Measurements from ENCODE around the gene ADSS1. TPM values are rescaled to one million over a fixed set of nuclear protein-coding genes. Genes with fewer than 3 reads are reported as not detected.
"Not testable (repeated sequence)": the region's sequence is repeated elsewhere in the genome, so short reads cannot be mapped to it uniquely, and the experiment has no call there.

Gene ADSS1
- total RNA-seq, 1 experiment from 2014 or later = 0.57 TPM

DNA sequence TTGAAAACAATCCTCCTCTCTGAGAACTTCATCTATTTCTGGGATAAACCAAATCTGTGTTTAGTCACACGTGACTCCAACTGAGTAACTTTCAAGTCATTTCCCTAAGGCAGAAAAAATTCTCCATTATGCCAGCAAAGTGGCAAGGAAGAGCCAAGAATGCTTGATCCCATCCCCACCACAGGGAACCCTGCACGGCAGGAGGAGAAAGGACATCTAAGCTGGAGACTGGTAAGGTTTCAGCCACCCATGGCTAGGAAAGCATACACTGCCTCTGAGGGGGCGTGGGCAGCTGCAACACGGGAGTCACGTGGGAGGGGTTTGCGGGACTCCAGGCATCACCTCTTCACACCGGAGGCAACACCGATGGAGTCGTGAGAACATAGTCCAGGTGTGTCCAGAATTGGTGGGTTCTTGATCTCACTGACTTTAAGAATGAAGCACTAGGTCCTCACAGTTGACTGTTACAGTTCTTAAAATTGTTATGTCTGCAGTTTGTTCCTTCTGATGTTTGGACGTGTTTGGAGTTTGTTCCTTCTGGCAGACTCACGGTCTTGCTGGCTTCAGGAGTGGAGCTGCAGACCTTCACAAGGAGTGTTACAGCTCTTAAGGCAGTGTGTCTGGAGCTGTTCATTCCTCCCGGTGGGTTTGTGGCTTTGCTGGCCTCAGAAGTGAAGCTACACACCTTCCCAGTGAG, 26.2 kb downstream of the ADSS1 start:
- DNase-seq (ENCODE audit: low read depth) = no peak

DNA sequence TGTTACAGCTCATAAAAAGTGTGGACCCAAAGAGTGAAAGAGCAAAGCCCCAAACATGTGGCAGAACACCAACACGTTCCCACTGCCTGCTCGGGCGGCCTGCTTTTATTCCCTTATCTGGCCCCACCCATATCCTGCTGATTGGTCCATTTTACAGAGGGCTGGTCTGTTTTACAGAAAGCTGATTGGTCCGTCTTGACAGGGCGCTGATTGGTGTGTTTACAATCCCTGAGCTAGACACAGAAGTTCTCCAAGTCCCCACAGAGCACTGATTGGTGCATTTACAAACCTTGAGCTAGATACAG, 26.7 kb downstream of the ADSS1 start:
- not testable (repeated sequence) for DNase-seq (ENCODE audit: low read depth)

DNA sequence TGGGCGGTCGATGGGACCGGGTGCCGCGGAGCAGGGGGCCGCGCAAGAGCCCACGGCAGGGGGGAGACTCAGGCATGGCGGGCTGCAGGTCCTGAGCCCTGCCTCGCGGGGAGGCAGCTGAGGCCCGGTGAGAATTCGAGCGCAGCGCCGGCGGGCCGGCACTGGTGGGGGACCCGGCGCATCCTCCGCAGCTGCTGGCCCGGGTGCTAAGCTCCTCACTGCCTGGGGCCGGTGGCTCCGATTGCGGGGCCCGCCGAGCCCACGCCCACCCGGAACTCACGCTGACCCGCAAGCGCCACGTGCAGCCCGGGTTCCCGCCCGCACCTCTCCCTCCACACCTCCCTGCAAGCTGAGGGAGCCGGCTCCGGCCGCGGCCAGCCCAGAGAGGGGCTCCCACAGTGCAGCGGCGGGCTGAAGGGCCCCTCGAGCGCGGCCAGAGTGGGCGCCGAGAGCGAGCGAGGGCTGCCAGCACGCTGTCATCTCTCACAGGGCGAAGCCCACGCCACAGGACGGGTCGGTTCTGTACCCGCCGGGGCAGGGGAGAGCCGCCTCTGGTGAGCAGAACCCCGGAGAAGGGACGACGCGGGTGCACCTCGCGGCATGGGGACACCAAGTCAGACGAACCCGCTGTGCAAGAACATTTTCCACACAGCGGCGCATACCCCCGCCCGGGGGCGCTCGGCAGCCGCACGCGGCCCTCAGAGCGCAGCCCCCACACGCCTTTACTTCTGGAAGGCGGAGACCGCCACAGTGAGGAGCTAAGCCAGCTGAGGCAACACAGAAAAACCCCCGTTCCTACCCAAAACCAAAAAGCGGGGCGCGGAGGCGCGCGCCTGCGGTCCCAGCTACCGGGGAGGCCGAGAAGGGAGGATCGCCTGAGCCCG, 27.8 kb downstream of the ADSS1 start:
- DNase-seq (ENCODE audit: low read depth) = no peak

DNA sequence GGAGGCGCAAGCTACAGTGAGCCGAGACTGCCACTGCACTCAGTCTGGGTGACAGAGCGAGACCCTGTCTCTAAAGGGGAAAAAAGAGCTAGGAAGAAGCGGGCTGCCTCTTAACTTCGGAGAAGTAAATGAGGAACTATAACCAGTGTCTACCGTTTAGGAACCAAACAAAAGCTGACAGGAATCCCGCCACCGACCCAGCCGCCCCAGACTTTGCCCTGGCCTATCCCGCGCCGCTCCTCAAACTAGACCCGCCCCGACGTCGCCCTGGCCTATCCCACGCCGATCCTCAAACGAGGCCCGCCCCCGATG, 28.4 kb downstream of the ADSS1 start:
- DNase-seq (ENCODE audit: low read depth) = no peak

DNA sequence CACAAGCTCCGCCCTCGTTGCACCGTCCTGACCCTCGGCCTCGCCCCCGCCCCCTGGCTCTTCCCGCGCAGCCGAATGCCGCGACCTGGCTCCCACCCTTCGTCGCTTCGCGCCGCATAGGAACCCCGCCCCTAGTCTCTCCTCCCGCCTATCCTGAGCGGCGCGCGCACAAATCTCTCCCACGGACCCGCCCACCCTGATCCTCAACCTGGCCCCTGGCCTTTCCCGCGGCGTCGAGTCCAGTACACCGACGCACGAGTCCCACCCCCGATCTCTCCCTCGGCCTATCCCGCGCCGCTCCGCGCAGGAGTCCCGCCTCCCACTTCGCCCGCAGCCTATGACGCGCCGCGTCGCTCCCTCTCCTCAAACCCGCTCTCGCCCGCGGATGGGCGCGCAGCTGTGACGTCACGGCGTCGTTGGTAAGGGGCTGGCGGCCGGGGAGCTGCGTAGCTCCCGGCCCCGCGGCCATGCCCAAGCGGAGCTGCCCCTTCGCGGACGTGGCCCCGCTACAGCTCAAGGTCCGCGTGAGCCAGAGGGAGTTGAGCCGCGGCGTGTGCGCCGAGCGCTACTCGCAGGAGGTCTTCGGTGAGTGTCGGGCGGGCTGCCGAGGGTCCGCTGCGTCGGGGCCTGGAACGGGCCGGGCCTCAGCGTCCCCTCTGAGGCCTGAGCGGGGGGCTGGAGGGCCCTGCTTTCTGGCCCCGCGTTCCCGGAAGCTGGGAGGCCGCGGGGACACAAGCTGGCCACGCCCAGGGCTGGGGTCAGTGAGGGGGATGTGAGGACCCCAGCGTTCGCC, 28.9 kb downstream of the ADSS1 start, which contains the start of gene SIVA1:
Gene SIVA1, plus strand, starts transcription at position 413 of the 793 bp plus-strand sequence. Its CDS starts 55 bp downstream, at position 468.
- peak; percentile 100 for DNase-seq (ENCODE audit: low read depth)

DNA sequence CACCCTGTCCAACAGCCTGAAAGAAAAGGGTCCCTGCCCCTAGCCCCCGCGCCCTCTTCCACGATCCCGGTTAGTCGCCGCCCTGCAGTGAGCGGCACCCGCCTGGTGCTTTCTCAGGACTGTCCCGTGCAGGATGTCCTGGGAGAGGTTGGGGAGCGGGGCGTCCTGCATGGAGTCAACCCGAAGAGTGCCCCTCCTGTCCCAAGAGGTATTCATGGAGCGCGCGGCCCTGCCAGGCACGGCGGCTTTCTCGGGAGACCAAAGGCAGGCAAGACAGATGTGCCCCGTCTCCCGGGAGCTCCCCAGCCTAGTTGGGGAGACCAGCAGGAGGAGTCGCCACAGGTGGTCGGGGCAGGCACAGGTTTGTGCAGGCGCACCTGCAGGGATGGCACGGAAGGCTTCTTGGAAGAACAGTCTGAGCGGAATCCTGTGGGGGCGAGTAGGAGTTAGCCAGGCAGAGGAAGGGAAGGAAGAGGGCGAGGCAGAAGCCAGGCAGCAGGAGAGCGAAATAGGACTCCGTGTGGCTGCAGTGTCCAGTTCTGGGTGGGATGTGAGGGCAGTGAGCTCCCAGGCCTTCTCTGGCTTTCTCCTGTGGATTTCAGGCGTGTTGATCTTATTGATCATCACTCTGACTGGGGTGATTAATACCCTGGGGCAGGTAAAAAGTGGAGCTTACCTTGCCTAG, 29.6 kb downstream of the ADSS1 start:
- no peak for DNase-seq (ENCODE audit: low read depth)

DNA sequence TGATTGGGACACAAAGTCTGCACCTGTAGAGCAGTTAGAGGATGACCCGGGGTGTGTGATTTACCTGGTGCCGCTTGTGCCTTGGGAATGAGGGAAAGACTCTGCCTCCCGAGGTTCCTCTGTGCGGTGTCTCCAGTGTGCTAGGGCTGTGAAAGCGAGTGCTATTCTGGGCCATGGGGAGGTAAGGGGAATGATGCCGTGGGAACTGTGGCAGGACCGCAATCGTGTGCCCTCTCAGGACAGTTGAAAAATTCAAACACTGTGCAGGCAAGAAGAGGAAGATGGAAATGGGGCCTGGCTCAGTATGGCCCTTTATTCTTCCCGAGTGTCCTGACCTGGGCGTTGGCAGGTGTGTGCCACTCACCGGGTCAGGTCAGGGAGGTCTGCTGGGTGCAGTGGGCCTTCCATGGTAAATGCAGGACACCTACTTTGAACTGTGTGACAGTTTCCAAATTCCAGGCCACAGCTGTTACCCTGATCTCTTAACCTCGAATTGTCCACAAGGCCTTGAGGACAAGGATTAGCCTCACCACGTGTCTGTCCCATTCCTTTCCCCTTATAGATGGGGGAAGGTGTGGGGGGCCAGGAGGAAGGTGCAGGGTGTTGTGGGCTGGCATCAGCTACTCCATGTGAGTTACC, 30.3 kb downstream of the ADSS1 start:
- DNase-seq (ENCODE audit: low read depth) = no peak

DNA sequence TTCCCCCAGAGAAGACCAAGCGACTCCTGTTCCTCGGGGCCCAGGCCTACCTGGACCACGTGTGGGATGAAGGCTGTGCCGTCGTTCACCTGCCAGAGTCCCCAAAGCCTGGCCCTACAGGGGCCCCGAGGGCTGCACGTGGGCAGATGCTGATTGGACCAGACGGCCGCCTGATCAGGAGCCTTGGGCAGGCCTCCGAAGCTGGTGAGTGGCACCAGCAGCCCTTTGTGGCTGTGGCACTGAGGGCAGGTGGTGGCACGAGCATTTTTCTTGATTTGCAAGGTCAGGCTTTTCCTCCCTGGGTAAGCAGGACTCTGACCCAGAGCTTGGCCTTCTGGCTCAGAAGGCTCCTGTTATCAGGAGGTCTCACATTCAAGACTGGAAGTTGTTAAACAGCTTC, 31.6 kb downstream of the ADSS1 start:
- no peak for DNase-seq (ENCODE audit: low read depth)

DNA sequence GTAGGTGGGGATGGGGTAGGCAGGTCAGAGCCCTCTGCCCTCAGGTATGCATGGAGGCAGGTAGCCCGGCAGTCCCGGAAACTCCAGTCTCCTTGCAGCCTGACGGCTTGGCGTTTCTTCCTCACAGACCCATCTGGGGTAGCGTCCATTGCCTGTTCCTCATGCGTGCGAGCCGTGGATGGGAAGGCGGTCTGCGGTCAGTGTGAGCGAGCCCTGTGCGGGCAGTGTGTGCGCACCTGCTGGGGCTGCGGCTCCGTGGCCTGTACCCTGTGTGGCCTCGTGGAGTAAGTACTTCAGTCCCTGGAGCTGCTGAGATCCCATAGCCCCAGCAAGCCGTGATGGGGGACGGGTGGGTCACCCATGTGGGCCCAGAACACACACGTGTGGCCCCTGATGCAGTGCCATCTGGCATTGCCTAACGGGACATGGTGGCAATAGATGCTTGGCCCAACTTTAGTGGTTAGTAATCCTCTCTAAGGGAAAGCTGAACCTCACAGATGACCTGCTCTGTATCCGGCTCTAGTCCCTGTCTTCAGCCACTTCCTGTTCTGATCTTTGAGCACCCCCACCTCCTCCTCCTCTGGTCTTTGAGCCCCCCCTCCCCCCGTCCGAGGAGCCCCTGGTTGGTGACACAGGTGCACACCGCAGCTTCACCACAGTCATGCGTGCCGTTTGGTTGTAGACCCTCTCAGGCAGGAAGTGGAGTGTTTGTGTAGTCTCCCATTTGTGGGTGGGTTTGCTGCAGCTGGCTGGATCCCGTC, 32.6 kb downstream of the ADSS1 start:
- DNase-seq (ENCODE audit: low read depth) = no peak

DNA sequence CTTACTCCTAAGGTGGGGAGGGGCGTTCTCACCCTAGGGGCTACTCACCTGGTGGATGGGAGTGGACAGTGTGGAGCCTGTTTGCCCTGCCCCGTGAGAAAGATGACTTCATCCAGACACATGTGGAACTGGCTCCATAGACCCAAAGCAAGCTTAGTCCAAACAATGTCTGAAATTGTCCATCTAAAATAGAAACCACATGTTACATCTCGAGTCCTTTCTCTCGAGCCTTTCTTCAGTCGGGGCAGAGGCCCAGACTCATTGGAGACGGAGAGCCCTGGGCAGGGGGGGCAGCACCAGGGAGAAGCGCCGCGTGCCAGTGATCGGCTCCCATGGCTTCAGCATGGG, 33.2 kb downstream of the ADSS1 start:
- no peak for DNase-seq (ENCODE audit: low read depth)

DNA sequence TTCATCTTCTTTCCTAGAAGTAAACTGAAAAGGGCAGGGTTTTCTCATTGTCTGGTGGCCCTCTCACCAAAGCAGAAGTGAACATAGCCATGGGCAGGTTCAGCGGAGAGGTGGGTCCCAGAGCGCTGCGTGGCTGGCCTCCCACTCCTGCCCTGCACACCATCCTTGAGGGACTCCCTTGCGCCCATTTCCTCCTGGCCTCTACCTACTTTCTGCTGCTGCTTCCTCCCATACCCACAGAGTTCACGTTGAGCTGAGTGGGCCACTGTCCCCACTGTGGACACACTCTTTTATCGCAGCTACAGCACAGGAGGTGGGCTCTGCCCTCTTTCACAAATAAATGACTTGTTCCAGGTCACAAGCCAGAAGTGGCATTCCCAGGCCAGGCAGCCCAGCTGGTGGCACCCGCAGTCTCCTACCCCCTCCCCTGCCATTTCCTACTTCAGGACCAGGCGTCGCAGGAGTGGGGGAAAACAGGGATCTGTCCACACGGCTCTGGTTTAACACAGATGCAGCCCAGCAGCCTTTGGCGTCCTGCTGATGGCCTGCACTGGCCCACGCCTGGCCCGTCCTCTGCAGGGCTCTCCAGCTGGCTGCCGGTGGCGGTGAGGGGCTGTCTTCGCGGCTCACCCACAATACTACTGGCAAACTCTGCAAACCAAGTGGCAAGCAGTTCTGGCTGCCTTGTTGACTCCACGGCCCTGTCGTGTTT, 33.8 kb downstream of the ADSS1 start:
- DNase-seq (ENCODE audit: low read depth) = no peak

DNA sequence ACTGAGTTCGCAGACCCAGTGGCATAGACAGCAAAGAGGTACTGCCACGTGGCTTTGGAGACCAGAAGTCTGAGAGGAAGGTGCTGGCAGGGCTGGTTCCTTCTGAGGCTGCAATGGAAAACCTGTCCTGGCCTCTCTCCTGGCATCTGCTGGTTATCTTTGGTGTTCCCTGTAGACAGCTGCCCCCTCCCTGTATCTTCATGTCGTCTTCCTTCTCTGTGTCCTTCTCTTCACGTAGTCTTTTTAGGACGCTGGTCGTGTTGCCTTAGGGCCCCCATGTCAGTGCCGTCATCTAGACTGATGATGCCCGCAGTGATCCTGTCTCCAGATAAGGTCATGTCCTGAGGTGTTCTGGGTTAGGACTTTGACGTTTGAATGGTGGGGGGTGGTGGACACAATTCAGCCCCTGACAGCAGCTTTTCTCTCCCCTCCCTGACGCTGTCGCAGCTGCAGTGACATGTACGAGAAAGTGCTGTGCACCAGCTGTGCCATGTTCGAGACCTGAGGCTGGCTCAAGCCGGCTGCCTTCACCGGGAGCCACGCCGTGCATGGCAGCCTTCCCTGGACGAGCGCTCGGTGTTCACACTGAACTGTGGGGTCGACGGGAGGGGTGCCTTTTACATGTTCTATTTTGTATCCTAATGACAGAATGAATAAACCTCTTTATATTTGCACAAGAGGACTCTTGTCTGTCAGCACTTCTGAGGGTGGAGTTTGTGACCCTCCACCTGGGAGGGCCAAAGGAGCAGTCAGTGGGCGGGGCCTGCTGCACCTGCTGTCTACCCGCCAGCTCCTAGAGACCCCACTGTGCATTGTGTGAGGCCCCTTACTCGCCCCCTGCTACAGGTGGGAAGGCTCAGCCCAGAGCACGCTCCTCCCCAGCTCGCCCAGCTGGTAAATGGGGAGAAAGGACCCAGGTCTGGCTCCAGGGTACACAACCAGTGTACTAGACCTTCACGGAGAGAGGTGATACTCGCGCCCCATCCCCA, 35.2 kb downstream of the ADSS1 start:
- DNase-seq (ENCODE audit: low read depth) = no peak

DNA sequence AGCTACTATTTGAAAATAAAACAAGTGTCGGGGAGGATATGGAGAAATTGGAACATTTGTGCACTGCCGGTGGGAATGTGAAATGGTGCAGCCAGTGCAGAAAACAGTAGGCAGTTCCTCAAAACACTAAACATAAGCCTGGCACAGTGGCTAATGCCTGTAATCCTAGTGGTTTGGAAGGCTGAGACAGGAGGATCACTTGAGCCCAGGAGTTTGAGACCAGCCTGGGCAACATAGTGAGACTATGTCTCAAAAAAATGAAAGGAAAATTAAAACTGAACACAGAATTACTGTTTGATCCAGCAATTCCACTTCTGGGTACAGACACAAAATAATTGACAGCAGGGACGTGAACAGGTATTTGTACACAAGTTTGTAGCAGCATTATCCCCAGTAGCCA, 41.5 kb downstream of the ADSS1 start:
- no peak for DNase-seq (ENCODE audit: low read depth)

DNA sequence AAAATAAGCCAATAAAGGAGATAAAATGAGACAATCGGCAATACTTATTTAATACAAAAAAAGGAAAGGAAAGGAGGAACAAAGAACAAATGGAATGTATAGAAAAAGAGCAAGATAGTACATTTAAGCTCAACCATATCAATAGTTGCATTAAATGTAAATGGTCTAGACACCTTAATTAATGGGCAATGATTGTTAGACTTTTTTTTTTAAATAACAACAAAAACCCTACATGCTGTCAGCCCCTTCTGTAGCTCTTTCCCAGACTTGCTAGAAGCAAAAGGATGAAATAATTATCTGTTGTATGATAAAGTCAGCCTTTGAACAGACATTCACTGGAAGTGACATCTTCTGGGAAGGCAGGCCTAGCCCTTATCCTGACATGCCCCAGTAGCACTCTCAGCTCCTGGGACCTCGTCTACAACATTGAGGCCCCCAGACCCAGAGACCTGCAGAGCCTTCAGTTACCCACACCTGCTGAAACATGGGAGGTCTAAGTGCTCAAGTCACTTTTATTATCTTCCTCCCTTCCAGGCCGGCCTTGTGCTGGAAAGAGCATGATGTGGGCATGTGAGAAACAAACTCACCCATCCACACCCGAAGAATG, 42.3 kb downstream of the ADSS1 start:
- no peak for DNase-seq (ENCODE audit: low read depth)

DNA sequence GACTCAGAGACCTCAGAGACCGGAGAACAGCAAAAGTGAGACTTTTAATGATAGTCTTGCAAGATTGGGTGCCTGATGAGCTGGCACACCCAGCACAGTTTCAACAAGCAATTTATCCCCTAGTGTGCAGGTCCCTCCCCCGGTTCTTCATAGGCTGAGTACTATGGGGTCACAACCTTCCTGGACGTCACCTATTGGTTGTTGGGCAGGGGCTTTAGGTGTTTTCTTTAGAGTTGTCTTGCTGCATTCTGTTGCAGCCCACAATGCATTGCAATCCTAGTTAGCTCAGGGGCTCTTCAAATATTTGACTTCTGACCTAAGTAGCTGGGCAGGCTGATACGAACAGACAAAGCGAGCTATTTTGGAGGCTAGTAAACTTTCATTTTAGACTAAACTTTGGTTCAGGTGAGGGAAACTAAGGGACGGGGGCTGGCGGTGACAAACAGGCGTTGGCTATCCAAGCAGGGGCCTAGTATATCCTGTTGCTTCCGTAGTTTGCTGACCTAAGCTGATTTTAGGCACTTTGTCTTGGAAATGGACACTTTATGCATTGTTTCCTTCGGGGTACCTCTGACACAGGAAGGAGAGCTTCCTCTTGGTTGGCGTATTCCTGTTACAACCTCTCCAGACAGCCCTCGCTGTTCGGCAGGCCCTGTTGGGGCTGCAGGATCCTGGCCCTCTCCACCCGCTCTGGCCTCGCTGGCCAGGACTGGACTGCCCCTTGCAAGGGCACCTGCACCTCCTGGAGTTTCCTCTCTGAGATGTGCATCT, 43.0 kb downstream of the ADSS1 start:
- DNase-seq (ENCODE audit: low read depth) = no peak

DNA sequence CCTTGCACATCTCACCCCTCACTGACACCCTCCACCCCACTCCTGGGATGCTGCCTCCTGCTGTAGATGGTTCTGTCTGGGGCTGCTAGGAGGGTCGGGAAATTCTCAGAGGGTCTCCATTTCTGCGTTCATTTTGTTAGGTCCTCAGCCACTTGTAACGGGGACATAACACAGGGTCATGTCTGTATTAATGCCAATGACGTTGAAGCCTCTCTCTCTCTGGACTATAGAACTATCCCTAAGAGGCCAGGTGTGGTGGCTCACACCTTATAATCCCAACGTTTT, 43.5 kb downstream of the ADSS1 start:
- no peak for DNase-seq (ENCODE audit: low read depth)

DNA sequence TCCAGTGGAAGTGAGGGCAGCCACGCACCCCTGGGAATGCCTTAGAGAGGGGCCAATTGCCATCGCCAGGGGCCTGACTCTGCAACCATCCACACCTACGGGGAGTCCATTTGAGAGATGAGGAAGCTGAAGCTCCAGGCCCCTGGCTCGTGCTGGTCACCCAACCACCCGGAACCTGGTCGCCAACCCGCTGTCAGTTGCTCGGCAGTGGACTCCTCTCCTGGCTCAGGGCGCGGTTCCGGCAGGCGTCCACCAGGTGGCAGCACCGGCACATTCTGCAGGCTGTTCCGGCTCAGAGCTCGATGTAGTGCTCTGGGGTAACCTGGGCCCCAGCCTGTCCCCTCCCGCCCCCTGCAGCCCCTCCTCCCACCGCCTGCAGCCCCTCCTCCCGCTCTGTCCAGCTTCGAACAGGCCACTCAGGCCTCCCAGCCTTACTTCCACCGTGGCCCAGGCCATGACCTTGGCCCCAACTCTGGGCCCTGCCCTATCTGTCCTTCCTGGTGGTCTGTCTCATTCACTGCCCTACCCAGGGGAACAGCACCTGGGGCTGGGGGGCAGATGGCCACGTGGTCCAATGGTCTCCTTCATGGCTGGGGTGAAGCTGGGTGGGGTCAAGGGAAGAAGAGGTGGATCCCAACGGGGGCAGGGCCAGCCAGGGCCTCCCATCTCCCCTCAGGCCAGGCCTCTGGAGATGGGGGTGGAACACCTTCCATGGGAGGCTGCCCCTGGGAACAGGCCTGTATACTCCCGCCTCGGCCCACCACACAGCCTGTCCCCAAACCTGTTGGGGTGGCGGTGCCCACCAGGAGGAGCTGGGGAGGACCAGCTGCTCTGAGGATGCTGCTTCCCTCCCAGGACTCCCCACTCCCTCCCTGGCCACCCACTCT, 44.7 kb downstream of the ADSS1 start:
- peak; percentile 91 for DNase-seq (ENCODE audit: low read depth)

Measured in Daoy (cell line).